ENCODE results near the gene ERC2. TPM values are rescaled to one million over a fixed set of nuclear protein-coding genes. Genes with fewer than 3 reads are reported as not detected.

The ERC2 gene
- total RNA-seq, 2 donors from 2014 or later, result 1.2 TPM; not detected in 1

DNA sequence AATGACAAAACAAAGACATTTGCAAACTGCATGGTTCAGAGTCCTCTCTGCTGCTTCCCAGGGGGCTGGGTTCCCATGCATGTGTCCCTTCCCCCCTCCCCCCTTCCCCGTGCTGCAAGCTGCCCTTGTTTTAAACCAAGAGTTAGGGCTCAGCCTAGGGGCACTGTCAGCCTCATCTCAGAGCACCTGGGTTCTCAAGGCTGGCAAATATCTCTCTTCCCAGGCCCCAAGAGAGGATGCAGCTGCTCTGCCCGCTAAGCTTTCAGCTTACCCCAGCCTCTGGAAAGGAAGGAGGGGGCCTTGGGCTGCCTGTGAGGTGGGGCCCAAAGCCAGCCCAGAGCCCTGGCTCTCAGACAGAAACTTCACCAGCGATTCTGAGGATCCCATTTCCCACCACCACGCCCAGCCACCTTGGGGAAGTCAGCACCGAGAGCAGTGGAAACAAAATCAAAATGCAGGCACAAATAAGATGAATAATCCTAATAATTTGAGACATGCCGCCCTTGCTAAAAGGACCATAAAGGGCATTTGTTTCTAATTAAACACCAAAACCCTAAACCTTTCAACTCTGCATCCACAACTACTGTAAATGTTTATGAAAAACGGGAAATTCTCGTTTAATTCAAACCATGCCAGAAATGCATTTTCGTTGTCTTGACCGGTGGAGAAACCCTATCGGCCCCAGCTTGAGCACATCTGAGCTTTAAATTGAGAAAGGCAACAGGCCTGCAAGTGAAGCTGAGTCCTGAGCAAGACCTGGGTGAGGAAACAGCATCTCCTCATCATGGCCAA is 913.4 kb downstream of the ERC2 start:
- no peak for ATAC-seq (ENCODE audit: insufficient number of reproducible peaks, low FRiP score, low read depth)
- no peak for DNase-seq (ENCODE audit: low spot score)
- Histone ChIP-seq H3K27me3 (replicated peaks; ENCODE audit: insufficient read depth) (no peaks in the 10 kb centered on the region), H3K36me3 (no peaks in the 10 kb centered on the region), H3K9me3 (no peaks in the 10 kb centered on the region), H3K4me3 (no peak overlapping the region), H3K27ac (no peak overlapping the region), H3K4me1 (ENCODE audit: control insufficient read depth in 1 of 2, low read depth in 2 of 2) (no peaks in the 10 kb centered on the region)
- TF ChIP-seq, protein P1, sequence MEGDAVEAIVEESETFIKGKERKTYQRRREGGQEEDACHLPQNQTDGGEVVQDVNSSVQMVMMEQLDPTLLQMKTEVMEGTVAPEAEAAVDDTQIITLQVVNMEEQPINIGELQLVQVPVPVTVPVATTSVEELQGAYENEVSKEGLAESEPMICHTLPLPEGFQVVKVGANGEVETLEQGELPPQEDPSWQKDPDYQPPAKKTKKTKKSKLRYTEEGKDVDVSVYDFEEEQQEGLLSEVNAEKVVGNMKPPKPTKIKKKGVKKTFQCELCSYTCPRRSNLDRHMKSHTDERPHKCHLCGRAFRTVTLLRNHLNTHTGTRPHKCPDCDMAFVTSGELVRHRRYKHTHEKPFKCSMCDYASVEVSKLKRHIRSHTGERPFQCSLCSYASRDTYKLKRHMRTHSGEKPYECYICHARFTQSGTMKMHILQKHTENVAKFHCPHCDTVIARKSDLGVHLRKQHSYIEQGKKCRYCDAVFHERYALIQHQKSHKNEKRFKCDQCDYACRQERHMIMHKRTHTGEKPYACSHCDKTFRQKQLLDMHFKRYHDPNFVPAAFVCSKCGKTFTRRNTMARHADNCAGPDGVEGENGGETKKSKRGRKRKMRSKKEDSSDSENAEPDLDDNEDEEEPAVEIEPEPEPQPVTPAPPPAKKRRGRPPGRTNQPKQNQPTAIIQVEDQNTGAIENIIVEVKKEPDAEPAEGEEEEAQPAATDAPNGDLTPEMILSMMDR (IDR thresholded peaks at IDR 0.05), result no peak

DNA sequence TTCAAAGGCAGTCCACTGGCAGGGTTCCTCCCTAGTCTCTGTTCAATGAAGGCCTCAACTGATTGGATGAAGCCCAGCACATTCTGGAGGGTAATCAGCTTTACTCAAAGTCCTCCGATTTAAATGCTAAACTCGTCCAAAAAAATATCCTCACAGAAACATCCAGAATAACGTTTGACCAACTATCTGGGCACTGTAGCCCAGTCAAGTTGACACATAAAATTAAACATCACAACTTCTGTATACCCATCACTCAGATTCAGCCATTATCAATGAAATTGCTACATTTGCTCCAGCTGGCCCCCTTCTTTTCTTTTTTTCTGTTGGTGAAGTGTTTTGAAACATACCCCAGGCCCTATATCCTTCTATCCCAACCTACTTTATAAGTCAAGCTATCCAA is 916.6 kb downstream of the ERC2 start:
- H3K27ac ChIP-seq, result no peak overlapping the region
- DNase-seq (ENCODE audit: low spot score), result no peak
- no peaks in the 10 kb centered on the region for H3K36me3 ChIP-seq
- no peaks in the 10 kb centered on the region for H3K27me3 ChIP-seq (replicated peaks; ENCODE audit: insufficient read depth)
- H3K4me1 ChIP-seq (ENCODE audit: control insufficient read depth in 1 of 2, low read depth in 2 of 2), result no peaks in the 10 kb centered on the region
- TF ChIP-seq, protein P1 (IDR thresholded peaks at IDR 0.05), result no peak
- H3K9me3 ChIP-seq, result no peaks in the 10 kb centered on the region
- no peak for ATAC-seq (ENCODE audit: insufficient number of reproducible peaks, low FRiP score, low read depth)
- H3K4me3 ChIP-seq, result no peak overlapping the region

DNA sequence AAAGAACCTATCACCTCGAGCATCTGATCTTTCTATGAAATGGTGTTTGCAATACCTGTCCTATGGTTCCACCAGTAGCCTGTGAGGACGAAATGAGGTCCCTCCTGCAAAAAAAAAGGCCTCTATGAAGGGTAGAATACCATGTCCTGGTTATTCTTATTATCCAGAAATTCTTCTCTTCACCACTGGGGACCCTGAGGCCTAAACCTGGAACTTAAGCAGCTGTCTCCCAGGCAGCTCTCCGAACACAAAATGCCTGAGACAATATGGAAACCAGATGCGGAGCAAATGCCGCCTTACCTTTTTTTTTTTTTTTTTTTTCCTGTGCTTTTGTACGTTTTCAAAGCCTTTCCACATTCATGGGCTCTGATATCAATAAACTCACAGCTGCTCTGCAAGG is 919.1 kb downstream of the ERC2 start:
- TF ChIP-seq, protein P1 (IDR thresholded peaks at IDR 0.05), result no peak
- ATAC-seq (ENCODE audit: insufficient number of reproducible peaks, low FRiP score, low read depth), result no peak
- Histone ChIP-seq H3K4me1 (ENCODE audit: control insufficient read depth in 1 of 2, low read depth in 2 of 2) (no peaks in the 10 kb centered on the region), H3K36me3 (no peaks in the 10 kb centered on the region), H3K4me3 (no peak overlapping the region), H3K9me3 (no peaks in the 10 kb centered on the region), H3K27ac (no peak overlapping the region), H3K27me3 (replicated peaks; ENCODE audit: insufficient read depth) (no peaks in the 10 kb centered on the region)
- DNase-seq (ENCODE audit: low spot score), result no peak

DNA sequence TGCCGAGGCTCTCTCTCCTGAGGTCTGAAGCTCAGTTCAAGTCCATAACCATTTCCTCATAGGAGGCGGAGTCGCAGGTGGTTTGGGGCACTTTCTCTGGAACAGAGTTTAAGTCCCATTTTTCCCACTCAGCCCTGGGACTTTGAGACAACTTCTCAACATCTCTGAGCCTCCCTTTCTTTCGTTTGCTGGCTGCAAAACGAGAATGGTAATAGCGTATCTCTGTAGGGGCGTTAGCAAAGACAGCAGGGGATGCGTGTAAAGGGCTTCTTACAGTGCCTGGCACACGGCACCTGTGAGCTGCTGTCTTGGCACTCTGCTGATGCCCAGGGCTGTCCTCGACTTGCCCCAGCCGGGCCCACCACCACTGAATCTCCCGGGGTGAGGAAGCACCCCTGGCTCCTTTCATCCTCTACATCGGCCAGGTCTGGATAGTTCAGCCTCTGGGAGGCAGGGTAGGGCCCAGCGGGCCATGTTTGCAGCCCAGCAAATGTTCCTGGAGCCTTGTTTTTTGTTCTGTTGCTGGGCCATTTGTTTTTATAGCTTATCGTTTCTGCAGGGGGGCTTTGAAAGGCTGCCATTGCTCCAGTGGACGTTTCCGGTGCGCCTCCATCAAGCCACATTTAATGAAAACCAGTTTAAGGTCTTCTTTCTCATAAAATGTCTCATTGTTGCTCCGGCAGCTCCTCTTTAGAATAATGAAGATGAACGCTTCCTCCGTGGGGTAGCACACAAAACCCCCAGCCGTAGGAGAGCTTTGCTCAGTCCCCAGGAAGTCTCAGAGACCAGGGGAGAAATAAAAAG is 921.2 kb downstream of the ERC2 start:
- Histone ChIP-seq H3K4me3 (no peak overlapping the region), H3K27ac (no peak overlapping the region), H3K4me1 (ENCODE audit: control insufficient read depth in 1 of 2, low read depth in 2 of 2) (no peaks in the 10 kb centered on the region), H3K36me3 (no peaks in the 10 kb centered on the region), H3K27me3 (replicated peaks; ENCODE audit: insufficient read depth) (no peaks in the 10 kb centered on the region), H3K9me3 (no peaks in the 10 kb centered on the region)
- TF ChIP-seq, protein P1 (IDR thresholded peaks at IDR 0.05), result no peak
- no peak for ATAC-seq (ENCODE audit: insufficient number of reproducible peaks, low FRiP score, low read depth)
- no peak for DNase-seq (ENCODE audit: low spot score)

DNA sequence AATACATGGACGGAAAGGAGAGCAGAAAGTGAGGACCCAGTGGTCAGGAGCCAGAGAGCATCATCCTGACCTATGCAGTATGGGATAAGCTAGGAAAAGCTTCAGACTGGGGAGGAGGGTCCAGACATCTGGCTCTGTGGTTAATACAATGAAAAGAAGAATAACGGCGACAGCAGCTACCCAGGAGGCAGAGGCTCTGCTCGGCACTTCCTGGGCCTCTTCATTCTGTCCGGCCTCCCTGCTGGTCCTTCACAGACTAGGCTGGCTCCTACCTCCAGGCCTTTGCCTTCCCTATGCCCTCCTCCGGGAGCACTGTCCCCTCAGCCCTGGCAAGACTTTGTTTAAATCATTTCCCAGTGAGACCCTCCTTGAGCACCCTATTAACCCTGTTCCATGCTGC is 922.3 kb downstream of the ERC2 start:
- no peak for DNase-seq (ENCODE audit: low spot score)
- no peak overlapping the region for H3K4me3 ChIP-seq
- no peaks in the 10 kb centered on the region for H3K9me3 ChIP-seq
- H3K27ac ChIP-seq, result no peak overlapping the region
- no peaks in the 10 kb centered on the region for H3K36me3 ChIP-seq
- ATAC-seq (ENCODE audit: insufficient number of reproducible peaks, low FRiP score, low read depth), result no peak
- TF ChIP-seq, protein P1 (IDR thresholded peaks at IDR 0.05), result no peak
- peaks cover 0 to 7% of the 10 kb centered on the region in 2 donors for H3K4me1 ChIP-seq (ENCODE audit: control insufficient read depth in 1 of 2, low read depth in 2 of 2)
- no peaks in the 10 kb centered on the region for H3K27me3 ChIP-seq (replicated peaks; ENCODE audit: insufficient read depth)
